Endothelial cell of umbilical vein (primary cell): ENCODE results near the gene ITGA2B. TPM values are rescaled to one million over a fixed set of nuclear protein-coding genes. Genes with fewer than 3 reads are reported as not detected.

ENCODE experiments used
- BruUV-seq: library from RNA; stranded (reverse); fragments of 400-500 nt; replicated peaks from 2 replicates; lab custom pipeline; 2021; lab: Mats Ljungman, UMichigan
- CTCF ChIA-PET: fragments of 300-600, 350-600 bp; sonication (Branson Sonifier 250); formaldehyde crosslinking; loops from one replicate; lab custom pipeline; 2021; ENCODE audit warnings: antibody characterized with exemption, inconsistent platforms; lab: Charles Lee
- POLR2A ChIA-PET: fragments of 300-600, 350-600 bp; sonication (Branson Sonifier 250); formaldehyde crosslinking; loops from one replicate; lab custom pipeline; 2021; ENCODE audit warnings: antibody characterized with exemption, inconsistent platforms; lab: Charles Lee
- DNase-seq: peaks from one replicate; pipeline ENCODE4 v3.0.0-alpha.2; 2011; ENCODE audit warnings: low read depth, low spot score
- FAIRE-seq: peaks from 2 replicates; lab custom pipeline; 2011; peaks lifted over from hg19 to GRCh38; lab: Jason Lieb, UNC
- H2AFZ ChIP-seq: 2 replicates; pipeline ENCODE4 v1.6.0; 2012; ENCODE audit warnings: low read depth, low read length, control low read depth, inconsistent platforms
- H3K27ac ChIP-seq: 2 replicates; pipeline ENCODE4 v1.5.1; 2011; ENCODE audit warnings: low read depth, mild to moderate bottlenecking, control low read depth, low read length, moderate library complexity; ENCODE audit not compliant: insufficient read depth
- H3K27me3 ChIP-seq, 2 experiments: 2 replicates each; pipeline versions ENCODE4 v1.6.0 to v1.6.1; 2011; ENCODE audit warnings: low read length in 2 of 2, mixed read lengths in 1 of 2; ENCODE audit not compliant: control insufficient read depth in 2 of 2, insufficient read depth in 2 of 2
- H3K36me3 ChIP-seq, 2 experiments: 2 replicates in 1 of 2; 3 replicates in 1 of 2; pipeline ENCODE4 v1.5.1; 2011; ENCODE audit warnings: low read length in 2 of 2, mild to moderate bottlenecking in 1 of 2, moderate library complexity in 1 of 2; ENCODE audit not compliant: control insufficient read depth in 2 of 2, insufficient read depth in 2 of 2; ENCODE audit errors: extremely low read depth in 1 of 2
- H3K4me1 ChIP-seq: 3 replicates; pipeline ENCODE4 v1.5.1; 2011; ENCODE audit warnings: mild to moderate bottlenecking, low read length; ENCODE audit not compliant: control insufficient read depth, insufficient read depth; ENCODE audit errors: extremely low read depth
- H3K4me2 ChIP-seq: 2 replicates; pipeline ENCODE4 v1.6.1; 2011; ENCODE audit warnings: low read length, control low read depth, mixed read lengths; ENCODE audit not compliant: insufficient read depth
- H3K4me3 ChIP-seq, 3 experiments: fragments of 200-600 bp in 1 of 3; sonication (generic), shearing (Covaris generic) in 1 of 3; replicated peaks in 1 of 3; 2 replicates each; pipeline ENCODE4 v1.5.1; 2011 to 2016; ENCODE audit warnings: control low read depth in 3 of 3, low read length in 3 of 3, mild to moderate bottlenecking in 2 of 3, inconsistent platforms in 1 of 3, low read depth in 1 of 3, moderate library complexity in 1 of 3; ENCODE audit not compliant: insufficient read depth in 1 of 3
- H3K79me2 ChIP-seq: 2 replicates; pipeline ENCODE4 v1.6.0; 2012; ENCODE audit warnings: low read length, inconsistent platforms; ENCODE audit not compliant: control insufficient read depth, insufficient read depth
- H3K9ac ChIP-seq: replicated peaks from 2 replicates; pipeline ENCODE3; 2011; ENCODE audit warnings: low read length, control low read depth; ENCODE audit not compliant: insufficient read depth; ENCODE audit errors: extremely low read depth
- H3K9me1 ChIP-seq: replicated peaks from 3 replicates; pipeline ENCODE4 v1.6.0; 2011; ENCODE audit warnings: mild to moderate bottlenecking, low read length; ENCODE audit not compliant: control insufficient read depth, insufficient read depth; ENCODE audit errors: extremely low read depth
- H3K9me3 ChIP-seq: replicated peaks from 2 replicates; pipeline ENCODE4 v1.5.1; 2012; ENCODE audit warnings: low read length, inconsistent platforms; ENCODE audit not compliant: control insufficient read depth, insufficient read depth
- H4K20me1 ChIP-seq: replicated peaks from 2 replicates; pipeline ENCODE3; 2011; ENCODE audit warnings: mild to moderate bottlenecking, low read length; ENCODE audit not compliant: control insufficient read depth, insufficient read depth; ENCODE audit errors: extremely low read depth
- EZH2 ChIP-seq: IDR thresholded peaks from 2 replicates; pipeline ENCODE4 v1.6.1; 2012; ENCODE audit warnings: borderline replicate concordance, low read depth, mild to moderate bottlenecking, moderate library complexity, low read length, inconsistent platforms; ENCODE audit not compliant: severe bottlenecking
- FOS ChIP-seq: IDR thresholded peaks from 2 replicates; pipeline ENCODE4 v1.6.1; 2011; ENCODE audit warnings: mild to moderate bottlenecking, low read length, moderate library complexity, borderline replicate concordance; ENCODE audit not compliant: insufficient read depth
- GATA2 ChIP-seq: IDR thresholded peaks from 2 replicates; pipeline ENCODE4 v1.7.0; 2011; ENCODE audit warnings: low read depth, mild to moderate bottlenecking, moderate library complexity, mixed read lengths, low read length; ENCODE audit not compliant: insufficient read length, insufficient read depth
- JUN ChIP-seq: IDR thresholded peaks from 2 replicates; pipeline ENCODE4 v1.6.1; 2011; ENCODE audit warnings: borderline replicate concordance, low read depth; ENCODE audit not compliant: insufficient read length, insufficient read depth
- MYC ChIP-seq: IDR thresholded peaks from one replicate; pipeline ENCODE4 v1.6.1; 2011; ENCODE audit warnings: mild to moderate bottlenecking, low read depth, low read length
- POLR2A ChIP-seq: IDR thresholded peaks from 2 replicates; pipeline ENCODE4 v1.6.1; 2012; ENCODE audit warnings: low read depth, mild to moderate bottlenecking, control low read depth, low read length
- POLR2AphosphoS5 ChIP-seq: IDR thresholded peaks from 2 replicates; pipeline ENCODE4 v1.6.1; 2012; ENCODE audit warnings: low read depth, mild to moderate bottlenecking, control low read depth, low read length, moderate library complexity; ENCODE audit not compliant: insufficient read depth
- dilution Hi-C: fragments of 300-500 bp; cut with MboI; formaldehyde crosslinking; loops from one replicate; pipeline ENCODE4 v1.15.0; 2019; ENCODE audit warnings: low sequenced_read_pairs; ENCODE audit not compliant: extremely low pct_ligation_motif_present
- intact Hi-C: fragments of 100-400 bp; cut with micrococcal nuclease; formaldehyde crosslinking; loops from one replicate; pipeline ENCODE4 v1.10.0; 2022
- polyA plus RNA-seq, 4 experiments: library from polyadenylated mRNA; depleted of rRNA in 3 of 4; stranded (reverse) in 3 of 4; unstranded in 1 of 4; fragments of >200 nt; gene quantifications; 2 replicates each; pipeline versions ENCODE4 v1.2.1 to v1.2.3, GENCODE V29; 2011 to 2012; ENCODE audit warnings: missing spikeins in 1 of 4
- total RNA-seq: library from RNA; stranded (reverse); gene quantifications from 2 replicates; pipeline ENCODE4 v1.2.3, GENCODE V29; 2021
- TF ChIP-seq, protein P1 (sequence below): IDR thresholded peaks from 2 replicates; pipeline ENCODE4 v1.6.1; 2011; ENCODE audit not compliant: insufficient read depth, insufficient read length
- TF ChIP-seq, protein P2 (sequence below), 2 donors: IDR thresholded peaks; 1 replicate in 1 of 2; 2 replicates in 1 of 2; pipeline ENCODE4 v1.5.1; 2011; ENCODE audit warnings: low read length in 2 of 2, mild to moderate bottlenecking in 2 of 2, moderate library complexity in 2 of 2, control low read depth in 1 of 2, inconsistent platforms in 1 of 2, low read depth in 1 of 2; ENCODE audit not compliant: insufficient read depth in 1 of 2; ENCODE audit errors: extremely low read depth in 1 of 2

The ITGA2B gene
- total and polyA plus RNA-seq, 2 donors (not counting 3 experiments of a cell fraction or from before 2014, with no cell fraction given) = 0.26 to 0.82 TPM

DNA sequence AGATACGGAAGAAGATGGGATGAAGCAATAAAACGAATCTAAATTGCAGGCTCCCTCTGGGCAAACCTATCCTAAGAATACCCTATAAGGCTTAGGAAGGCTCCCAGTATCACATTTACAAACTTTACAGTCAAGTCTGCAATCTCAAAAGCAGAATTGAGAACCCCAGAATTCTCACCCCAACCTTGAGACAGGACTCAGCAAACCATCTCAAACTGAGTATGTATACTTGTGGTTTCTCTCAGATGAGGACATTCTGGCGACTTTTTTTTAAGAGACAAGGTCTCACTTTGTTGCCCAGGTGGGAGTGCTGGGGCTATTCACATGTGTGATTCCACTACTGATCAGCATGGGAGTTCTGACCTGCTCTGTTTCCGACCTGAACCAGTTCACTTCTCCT, 19.3 kb upstream of the ITGA2B start:
- ChIA-PET CTCF (no interaction called here), POLR2A (no interaction called here)
- H3K4me2 ChIP-seq = no peak overlapping the region
- no peak overlapping the region for H3K27ac ChIP-seq
- H3K9ac ChIP-seq = no peak overlapping the region
- no peaks in the 10 kb centered on the region for H3K27me3 ChIP-seq
- H3K36me3 ChIP-seq = no peaks in the 10 kb centered on the region
- DNase-seq (no peak), FAIRE-seq (no peak)
- BruUV-seq = no TSS peak
- TF ChIP-seq JUN (no peak), POLR2A (no peak), POLR2AphosphoS5 (no peak), EZH2 (no peak), MYC (no peak), GATA2 (no peak), FOS (no peak)
- TF ChIP-seq, protein P1, sequence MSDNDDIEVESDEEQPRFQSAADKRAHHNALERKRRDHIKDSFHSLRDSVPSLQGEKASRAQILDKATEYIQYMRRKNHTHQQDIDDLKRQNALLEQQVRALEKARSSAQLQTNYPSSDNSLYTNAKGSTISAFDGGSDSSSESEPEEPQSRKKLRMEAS = no peak
- TF ChIP-seq, protein P2, sequence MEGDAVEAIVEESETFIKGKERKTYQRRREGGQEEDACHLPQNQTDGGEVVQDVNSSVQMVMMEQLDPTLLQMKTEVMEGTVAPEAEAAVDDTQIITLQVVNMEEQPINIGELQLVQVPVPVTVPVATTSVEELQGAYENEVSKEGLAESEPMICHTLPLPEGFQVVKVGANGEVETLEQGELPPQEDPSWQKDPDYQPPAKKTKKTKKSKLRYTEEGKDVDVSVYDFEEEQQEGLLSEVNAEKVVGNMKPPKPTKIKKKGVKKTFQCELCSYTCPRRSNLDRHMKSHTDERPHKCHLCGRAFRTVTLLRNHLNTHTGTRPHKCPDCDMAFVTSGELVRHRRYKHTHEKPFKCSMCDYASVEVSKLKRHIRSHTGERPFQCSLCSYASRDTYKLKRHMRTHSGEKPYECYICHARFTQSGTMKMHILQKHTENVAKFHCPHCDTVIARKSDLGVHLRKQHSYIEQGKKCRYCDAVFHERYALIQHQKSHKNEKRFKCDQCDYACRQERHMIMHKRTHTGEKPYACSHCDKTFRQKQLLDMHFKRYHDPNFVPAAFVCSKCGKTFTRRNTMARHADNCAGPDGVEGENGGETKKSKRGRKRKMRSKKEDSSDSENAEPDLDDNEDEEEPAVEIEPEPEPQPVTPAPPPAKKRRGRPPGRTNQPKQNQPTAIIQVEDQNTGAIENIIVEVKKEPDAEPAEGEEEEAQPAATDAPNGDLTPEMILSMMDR (IDR thresholded peaks at IDR 0.05; ENCODE audit: extremely low read depth in 1 of 2, insufficient read depth in 1 of 2, low read depth in 1 of 2, low read length in 2 of 2) = no peak
- H3K4me1 ChIP-seq = no peaks in the 10 kb centered on the region
- intact Hi-C loops (no loop called here), dilution Hi-C loops (no loop called here)
- H3K9me1 ChIP-seq = peaks cover 4% of the 10 kb centered on the region
- H3K79me2 ChIP-seq = no peaks in the 10 kb centered on the region
- no peaks in the 10 kb centered on the region for H4K20me1 ChIP-seq
- H3K4me3 ChIP-seq = no peak overlapping the region
- no peaks in the 10 kb centered on the region for H3K9me3 ChIP-seq
- H2AFZ ChIP-seq = no peak overlapping the region
